EL (cell line): ENCODE results near the gene NTN5.

Source experiments
- DNase-seq: peaks from one replicate; pipeline ENCODE4 v3.0.0-alpha.2; 2016

Gene NTN5

GRCh38 chr19:48613024-48613851 is 59.6 kb downstream of the NTN5 start:
- no peak for DNase-seq

GRCh38 chr19:48611872-48612271 is 60.9 kb downstream of the NTN5 start:
- DNase-seq, result no peak
